ENCODE results near the gene HBB.
"Not testable (repeated sequence)": the region's sequence is repeated elsewhere in the genome, so short reads cannot be mapped to it uniquely, and the experiment has no call there.

HBB gene

GRCh38 chr11:5252192-5252918 is 25.5 kb upstream of the HBB start:
- no peak overlapping the region for H3K4me3 Mint-ChIP-seq
- peaks cover 15% of the 10 kb centered on the region for H3K27me3 Mint-ChIP-seq
- DNase-seq, result no peak
- H3K36me3 Mint-ChIP-seq (ENCODE audit: low read depth), result no peaks in the 10 kb centered on the region
- no peak overlapping the region for H3K27ac Mint-ChIP-seq
- no peaks in the 10 kb centered on the region for H3K9me3 Mint-ChIP-seq
- no peaks in the 10 kb centered on the region for H3K4me1 Mint-ChIP-seq (ENCODE audit: low read depth)

DNA sequence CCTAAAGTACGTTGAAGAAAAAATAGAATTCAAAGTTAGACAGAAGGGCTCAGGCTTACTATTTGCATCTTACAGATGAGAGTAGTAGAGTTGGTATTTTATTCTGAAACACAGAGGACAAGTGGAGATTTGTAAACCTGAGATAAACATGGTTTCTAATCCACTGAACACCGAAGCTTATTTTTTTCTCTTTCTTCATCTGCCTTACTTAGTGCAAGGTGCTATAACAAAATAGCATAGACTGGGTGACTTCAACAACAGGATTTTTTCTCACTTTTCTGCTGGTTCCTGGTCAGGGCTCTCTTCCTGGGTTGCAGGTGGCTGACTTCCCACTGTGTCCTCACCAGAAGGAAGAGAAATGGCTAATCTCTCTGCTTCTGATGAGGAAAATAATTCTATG is 24.9 kb upstream of the HBB start:
- H3K9me3 Mint-ChIP-seq, result no peaks in the 10 kb centered on the region
- no peaks in the 10 kb centered on the region for H3K36me3 Mint-ChIP-seq (ENCODE audit: low read depth)
- H3K27ac Mint-ChIP-seq, result no peak overlapping the region
- H3K27me3 Mint-ChIP-seq, result peaks cover 13% of the 10 kb centered on the region
- no peak overlapping the region for H3K4me3 Mint-ChIP-seq
- DNase-seq, result no peak
- no peaks in the 10 kb centered on the region for H3K4me1 Mint-ChIP-seq (ENCODE audit: low read depth)

DNA sequence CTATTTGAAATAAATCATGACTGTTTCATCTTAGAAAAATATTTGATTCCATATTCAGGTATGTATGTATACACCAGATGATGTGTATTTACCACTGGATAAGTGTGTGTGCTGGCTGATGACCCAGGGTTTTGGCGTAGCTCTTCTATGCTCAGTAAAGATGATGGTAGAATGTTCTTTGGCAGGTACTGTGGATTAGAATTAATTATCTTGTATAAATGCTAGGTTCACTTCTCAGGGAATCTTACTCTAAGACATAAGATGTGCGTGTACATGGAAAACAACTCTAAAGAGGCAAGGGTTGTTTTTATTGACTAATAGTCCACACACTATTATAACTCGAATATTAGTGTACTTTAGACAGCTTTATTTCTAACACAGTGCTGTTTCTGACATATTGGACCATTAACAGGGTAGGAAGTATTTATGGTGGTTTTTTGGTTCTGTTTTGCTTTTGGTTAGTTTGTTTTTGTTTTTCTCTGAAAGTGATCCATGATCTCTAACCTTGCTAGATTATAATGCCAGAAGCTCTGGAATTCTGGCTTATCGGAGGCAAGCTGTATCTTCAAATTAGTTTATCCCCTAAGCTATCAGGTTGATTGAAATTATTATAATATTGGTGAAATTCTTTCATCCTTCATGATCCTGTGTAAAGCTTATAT is 23.8 kb upstream of the HBB start:
- DNase-seq, result no peak
- no peak overlapping the region for H3K27ac Mint-ChIP-seq
- H3K9me3 Mint-ChIP-seq, result no peaks in the 10 kb centered on the region
- H3K27me3 Mint-ChIP-seq, result peaks cover 7% of the 10 kb centered on the region
- no peak overlapping the region for H3K4me3 Mint-ChIP-seq
- no peaks in the 10 kb centered on the region for H3K36me3 Mint-ChIP-seq (ENCODE audit: low read depth)
- no peaks in the 10 kb centered on the region for H3K4me1 Mint-ChIP-seq (ENCODE audit: low read depth)

DNA sequence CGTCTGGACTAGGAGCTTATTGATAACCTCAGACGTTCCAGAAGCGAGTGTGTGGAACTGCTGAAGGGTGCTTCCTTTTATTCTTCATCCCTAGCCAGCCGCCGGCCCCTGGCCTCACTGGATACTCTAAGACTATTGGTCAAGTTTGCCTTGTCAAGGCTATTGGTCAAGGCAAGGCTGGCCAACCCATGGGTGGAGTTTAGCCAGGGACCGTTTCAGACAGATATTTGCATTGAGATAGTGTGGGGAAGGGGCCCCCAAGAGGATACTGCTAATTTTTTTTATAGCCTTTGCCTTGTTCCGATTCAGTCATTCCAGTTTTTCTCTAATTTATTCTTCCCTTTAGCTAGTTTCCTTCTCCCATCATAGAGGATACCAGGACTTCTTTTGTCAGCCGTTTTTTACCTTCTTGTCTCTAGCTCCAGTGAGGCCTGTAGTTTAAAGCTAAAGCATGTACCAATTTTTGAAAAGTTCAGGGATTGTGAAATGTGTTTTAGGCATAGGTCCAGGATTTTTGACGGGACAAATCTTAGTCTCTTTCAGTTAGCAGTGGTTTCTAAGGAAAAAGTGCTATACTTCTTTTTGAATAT is 23.0 kb upstream of the HBB start, which contains the start of gene HBG1:
TSS of gene HBG1 (minus strand) at position 51 of the 590 bp plus-strand sequence. CDS start 53 bp downstream, outside the sequence.
- H3K9me3 Mint-ChIP-seq; H3K27ac Mint-ChIP-seq; DNase-seq; H3K4me3 Mint-ChIP-seq; H3K36me3 Mint-ChIP-seq (ENCODE audit: low read depth); H3K27me3 Mint-ChIP-seq; H3K4me1 Mint-ChIP-seq (ENCODE audit: low read depth): not testable (repeated sequence)

- H3K4me1 Mint-ChIP-seq (ENCODE audit: low read depth); H3K27ac Mint-ChIP-seq; H3K36me3 Mint-ChIP-seq (ENCODE audit: low read depth); H3K9me3 Mint-ChIP-seq; H3K4me3 Mint-ChIP-seq; DNase-seq: not testable (repeated sequence)
- peaks cover 11% of the 10 kb centered on the region for H3K27me3 Mint-ChIP-seq
Observed at GRCh38 chr11:5248498-5248897, 21.6 kb upstream of the HBB start.

DNA sequence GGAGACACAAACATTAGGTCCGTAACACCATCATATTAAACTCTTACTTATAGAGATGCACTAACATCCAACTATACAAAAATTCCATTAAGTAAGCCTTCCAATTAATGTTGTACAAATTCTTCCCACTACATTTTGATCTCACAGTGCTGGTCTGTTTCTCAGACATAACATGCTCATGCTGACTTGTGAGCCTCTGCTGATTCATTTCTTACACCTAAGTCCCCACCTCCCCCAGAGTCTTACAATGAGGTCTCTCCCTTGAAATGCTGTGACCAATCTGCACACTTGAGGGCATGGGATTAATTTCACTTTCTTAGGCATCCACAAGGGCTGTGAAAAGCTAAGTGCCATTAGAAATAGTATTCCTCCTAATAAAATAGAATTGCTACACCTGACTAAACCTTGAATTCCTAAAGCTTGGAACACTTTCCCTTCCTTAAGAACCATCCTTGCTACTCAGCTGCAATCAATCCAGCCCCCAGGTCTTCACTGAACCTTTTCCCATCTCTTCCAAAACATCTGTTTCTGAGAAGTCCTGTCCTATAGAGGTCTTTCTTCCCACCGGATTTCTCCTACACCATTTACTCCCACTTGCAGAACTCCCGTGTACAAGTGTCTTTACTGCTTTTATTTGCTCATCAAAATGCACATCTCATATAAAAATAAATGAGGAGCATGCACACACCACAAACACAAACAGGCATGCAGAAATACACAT is 20.8 kb upstream of the HBB start:
- no peak overlapping the region for H3K4me3 Mint-ChIP-seq
- H3K36me3 Mint-ChIP-seq (ENCODE audit: low read depth), result no peaks in the 10 kb centered on the region
- no peaks in the 10 kb centered on the region for H3K4me1 Mint-ChIP-seq (ENCODE audit: low read depth)
- H3K27ac Mint-ChIP-seq, result no peak overlapping the region
- DNase-seq, result no peak
- H3K27me3 Mint-ChIP-seq, result peaks cover 8% of the 10 kb centered on the region
- H3K9me3 Mint-ChIP-seq, result no peaks in the 10 kb centered on the region

GRCh38 chr11:5246772-5247471 is 20.1 kb upstream of the HBB start:
- Mint-ChIP-seq H3K9me3 (no peaks in the 10 kb centered on the region), H3K27me3 (peaks cover 7% of the 10 kb centered on the region), H3K36me3 (ENCODE audit: low read depth) (no peaks in the 10 kb centered on the region), H3K4me1 (ENCODE audit: low read depth) (no peaks in the 10 kb centered on the region), H3K27ac (no peak overlapping the region), H3K4me3 (no peak overlapping the region)
- DNase-seq, result no peak

- Mint-ChIP-seq H3K9me3 (no peaks in the 10 kb centered on the region), H3K4me3 (no peak overlapping the region), H3K36me3 (ENCODE audit: low read depth) (no peaks in the 10 kb centered on the region), H3K27ac (no peak overlapping the region), H3K4me1 (ENCODE audit: low read depth) (no peaks in the 10 kb centered on the region), H3K27me3 (peaks cover 7% of the 10 kb centered on the region)
- no peak for DNase-seq
Observed at GRCh38 chr11:5245155-5245554, 18.3 kb upstream of the HBB start.

DNA sequence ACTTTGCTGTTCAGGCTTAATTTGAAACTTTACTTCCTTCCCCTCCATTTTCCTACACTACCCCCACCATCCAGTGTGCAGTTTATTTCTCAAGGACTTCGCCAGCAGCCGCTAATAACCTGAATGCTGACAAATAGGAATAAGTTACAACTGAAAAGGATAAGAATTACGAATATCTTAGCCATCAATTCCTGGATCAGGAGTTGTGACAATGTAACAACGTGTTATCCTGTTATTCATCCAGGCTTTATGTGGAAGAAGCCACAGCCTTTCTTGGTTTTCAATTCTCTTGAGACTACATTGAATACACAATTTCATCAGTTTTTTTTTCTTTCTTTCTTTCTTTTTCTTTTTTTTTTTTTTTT is 16.9 kb upstream of the HBB start:
- no peaks in the 10 kb centered on the region for H3K4me1 Mint-ChIP-seq (ENCODE audit: low read depth)
- H3K27ac Mint-ChIP-seq, result no peak overlapping the region
- H3K27me3 Mint-ChIP-seq, result peaks cover 7% of the 10 kb centered on the region
- no peaks in the 10 kb centered on the region for H3K36me3 Mint-ChIP-seq (ENCODE audit: low read depth)
- no peaks in the 10 kb centered on the region for H3K9me3 Mint-ChIP-seq
- H3K4me3 Mint-ChIP-seq, result no peak overlapping the region
- no peak for DNase-seq

- Mint-ChIP-seq H3K4me3 (no peak overlapping the region), H3K27me3 (peaks cover 12% of the 10 kb centered on the region), H3K36me3 (ENCODE audit: low read depth) (no peaks in the 10 kb centered on the region), H3K27ac (no peak overlapping the region), H3K4me1 (ENCODE audit: low read depth) (no peaks in the 10 kb centered on the region), H3K9me3 (no peaks in the 10 kb centered on the region)
- DNase-seq, result no peak
Observed at GRCh38 chr11:5242933-5243815, 16.3 kb upstream of the HBB start.

DNA sequence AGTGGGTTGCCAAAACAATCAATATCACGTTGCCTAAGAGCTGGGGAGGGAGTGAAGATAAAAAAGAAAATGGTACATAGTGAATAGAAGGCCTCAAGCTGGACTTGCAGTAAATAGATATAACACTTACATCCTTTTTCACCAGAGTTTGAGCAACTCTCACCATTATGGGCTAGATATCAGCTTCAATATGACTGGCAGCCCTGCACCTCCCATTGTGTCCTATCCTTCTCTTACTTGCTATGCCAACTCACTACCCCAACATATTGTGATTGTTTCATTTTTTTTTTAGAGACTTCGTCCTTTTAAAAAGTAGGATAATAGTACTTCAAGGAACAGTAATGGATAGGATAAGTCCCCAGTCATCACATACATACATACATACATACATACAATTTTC is 15.3 kb upstream of the HBB start:
- Mint-ChIP-seq H3K4me1 (ENCODE audit: low read depth) (no peaks in the 10 kb centered on the region), H3K27ac (no peak overlapping the region), H3K36me3 (ENCODE audit: low read depth) (no peaks in the 10 kb centered on the region), H3K27me3 (peaks cover 12% of the 10 kb centered on the region), H3K4me3 (no peak overlapping the region), H3K9me3 (no peaks in the 10 kb centered on the region)
- DNase-seq, result no peak

DNA sequence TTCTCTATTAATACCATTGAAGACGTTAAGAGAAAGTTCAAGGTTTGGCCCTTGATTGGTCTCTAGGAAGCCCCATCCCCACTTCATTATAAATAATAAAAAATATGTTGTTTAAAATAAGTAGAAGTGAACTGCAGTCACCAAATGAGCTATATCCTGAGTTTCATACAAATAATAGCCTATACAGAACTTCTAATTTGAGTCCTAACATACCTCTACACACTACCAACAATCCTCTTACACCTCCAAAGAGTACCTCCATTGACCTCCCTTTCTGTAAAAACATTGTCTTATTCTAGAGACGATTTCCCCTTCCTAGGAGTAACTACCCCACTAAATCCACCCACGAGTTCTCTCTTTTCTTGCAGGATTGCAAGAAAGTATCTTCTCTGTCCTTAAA is 14.6 kb upstream of the HBB start:
- Mint-ChIP-seq H3K4me3 (no peak overlapping the region), H3K4me1 (ENCODE audit: low read depth) (no peaks in the 10 kb centered on the region), H3K36me3 (ENCODE audit: low read depth) (no peaks in the 10 kb centered on the region), H3K27ac (no peak overlapping the region), H3K27me3 (peaks cover 12% of the 10 kb centered on the region), H3K9me3 (no peaks in the 10 kb centered on the region)
- no peak for DNase-seq

GRCh38 chr11:5240458-5240857 is 13.6 kb upstream of the HBB start:
- Mint-ChIP-seq H3K27me3 (peaks cover 10% of the 10 kb centered on the region), H3K4me3 (no peak overlapping the region), H3K36me3 (ENCODE audit: low read depth) (no peaks in the 10 kb centered on the region), H3K4me1 (ENCODE audit: low read depth) (no peaks in the 10 kb centered on the region), H3K27ac (no peak overlapping the region), H3K9me3 (no peaks in the 10 kb centered on the region)
- no peak for DNase-seq

DNA sequence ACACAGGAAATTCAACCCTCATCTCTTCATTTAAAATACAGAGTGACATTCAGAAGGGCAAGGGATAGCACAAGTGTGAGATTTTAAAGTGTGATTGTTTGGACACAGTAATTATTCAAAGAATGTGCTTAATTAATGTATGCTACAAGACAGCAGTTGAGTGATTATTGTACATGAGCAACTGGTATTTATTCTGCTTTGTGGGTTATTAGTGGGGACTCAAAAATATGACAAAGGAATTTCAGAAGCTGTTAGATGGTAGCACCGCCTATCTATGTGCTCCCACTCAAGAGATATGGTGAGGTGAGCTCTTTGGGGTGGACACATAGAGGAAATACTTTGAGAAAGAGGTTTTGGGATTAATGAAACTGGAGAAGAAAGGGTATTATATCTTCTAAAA is 13.2 kb upstream of the HBB start:
- no peaks in the 10 kb centered on the region for H3K36me3 Mint-ChIP-seq (ENCODE audit: low read depth)
- no peak overlapping the region for H3K27ac Mint-ChIP-seq
- no peaks in the 10 kb centered on the region for H3K4me1 Mint-ChIP-seq (ENCODE audit: low read depth)
- DNase-seq, result no peak
- no peaks in the 10 kb centered on the region for H3K9me3 Mint-ChIP-seq
- peaks cover 10% of the 10 kb centered on the region for H3K27me3 Mint-ChIP-seq
- H3K4me3 Mint-ChIP-seq, result no peak overlapping the region

Data from activated T-cell treated with anti-CD3 and anti-CD28 coated beads, Interleukin-2, amount 50 U/mL, for 24 hours (primary cell).